GM12878 (cell line): ENCODE measurements around the gene FKBP11. TPM values are rescaled to one million over a fixed set of nuclear protein-coding genes. Genes with fewer than 3 reads are reported as not detected.

Source experiments
- ATAC-seq: fragments of 200-7000 bp; cut with Tn5 transposase; 3 replicates; pipeline ENCODE4 v1.9.1; 2020; ENCODE audit warnings: mild to moderate bottlenecking, moderate library complexity
- BruUV-seq: library from RNA; stranded (reverse); fragments of 400-500 nt; replicated peaks from 2 replicates; lab custom pipeline; 2021; lab: Mats Ljungman, UMichigan
- CTCF ChIA-PET: fragments of 300-600 bp; sonication (Branson Sonifier 250); formaldehyde crosslinking; extraction: SDS; loops from one replicate; lab custom pipeline; 2021; ENCODE audit warnings: inconsistent platforms; lab: Yijun Ruan, JAX
- POLR2A ChIA-PET: fragments of 350-600 bp; formaldehyde crosslinking; extraction: SDS; loops from one replicate; lab custom pipeline; 2021; ENCODE audit warnings: inconsistent platforms; lab: Charles Lee
- RAD21 ChIA-PET: fragments of 300-600 bp; sonication (Branson Sonifier 250); formaldehyde crosslinking; loops from one replicate; lab custom pipeline; 2023; ENCODE audit warnings: antibody characterized with exemption; ENCODE audit not compliant: unreplicated experiment; lab: Charles Lee
- SMC1A ChIA-PET: fragments of 300-600 bp; sonication (Branson Sonifier 250); formaldehyde crosslinking; loops from one replicate; lab custom pipeline; 2023; ENCODE audit not compliant: unreplicated experiment, uncharacterized antibody; lab: Charles Lee
- DNase-seq: peaks from one replicate; pipeline ENCODE4 v3.0.0-alpha.2; 2011; ENCODE audit warnings: low read depth, low spot score
- FAIRE-seq: peaks from 3 replicates; lab custom pipeline; 2011; peaks lifted over from hg19 to GRCh38; lab: Jason Lieb, UNC
- H2AFZ ChIP-seq: 2 replicates; pipeline ENCODE4 v1.6.0; 2011; ENCODE audit warnings: low read depth, low read length, control low read depth; ENCODE audit not compliant: control insufficient read depth
- H3K27ac ChIP-seq: 2 replicates; pipeline ENCODE4 v1.5.1; 2011; ENCODE audit warnings: control low read depth; ENCODE audit not compliant: control insufficient read depth, insufficient read depth
- H3K27me3 ChIP-seq, 2 experiments: replicated peaks in 1 of 2; 2 replicates each; pipeline versions ENCODE4 v1.6.0 to v1.6.1; 2011; ENCODE audit warnings: low read length in 1 of 2; ENCODE audit not compliant: control insufficient read depth in 2 of 2, insufficient read depth in 2 of 2
- H3K36me3 ChIP-seq, 2 experiments: 2 replicates each; pipeline ENCODE4 v1.5.1; 2011; ENCODE audit warnings: low read length in 1 of 2; ENCODE audit not compliant: control insufficient read depth in 2 of 2, insufficient read depth in 2 of 2
- H3K4me1 ChIP-seq: 2 replicates; pipeline ENCODE4 v1.6.1; 2011; ENCODE audit warnings: mild to moderate bottlenecking, low read length, moderate library complexity, mixed read lengths; ENCODE audit not compliant: control insufficient read depth, insufficient read depth
- H3K4me2 ChIP-seq: 2 replicates; pipeline ENCODE4 v1.6.0; 2011; ENCODE audit warnings: control low read depth; ENCODE audit not compliant: control insufficient read depth, insufficient read depth
- H3K4me3 ChIP-seq: fragments of 200-600 bp; sonication (generic); 2 replicates; pipeline ENCODE4 v1.5.1; 2016
- H3K79me2 ChIP-seq: 2 replicates; pipeline ENCODE4 v1.6.0; 2011; ENCODE audit warnings: low read length; ENCODE audit not compliant: control insufficient read depth, insufficient read depth
- H3K9ac ChIP-seq: 2 replicates; pipeline ENCODE4 v1.8.0; 2011; ENCODE audit warnings: low read length, control low read depth, mixed read lengths; ENCODE audit not compliant: control insufficient read depth, insufficient read depth
- H3K9me3 ChIP-seq: replicated peaks from 3 replicates; pipeline ENCODE4 v1.5.1; 2011; ENCODE audit warnings: mild to moderate bottlenecking, low read length; ENCODE audit not compliant: control insufficient read depth, insufficient read depth
- H4K20me1 ChIP-seq: 2 replicates; pipeline ENCODE4 v1.6.0; 2011; ENCODE audit not compliant: control insufficient read depth, insufficient read depth
- BACH1 ChIP-seq: fragments of 450-650 bp; IDR thresholded peaks from 2 replicates; pipeline ENCODE4 v1.6.1; 2017; ENCODE audit warnings: mild to moderate bottlenecking, borderline replicate concordance
- CBFB ChIP-seq: IDR thresholded peaks from 2 replicates; pipeline ENCODE4 v1.6.1; 2016; ENCODE audit warnings: antibody characterized with exemption, low read depth
- CHD2 ChIP-seq: IDR thresholded peaks from 2 replicates; pipeline ENCODE4 v1.6.1; 2011; ENCODE audit warnings: low read depth, low read length, improper control_type of control experiment, borderline replicate concordance
- EGR1 ChIP-seq, 2 experiments: IDR thresholded peaks; 1 replicate in 1 of 2; 2 replicates in 1 of 2; pipeline ENCODE4 v1.6.1; 2011 to 2012; ENCODE audit warnings: low read depth in 2 of 2, low read length in 2 of 2, borderline replicate concordance in 1 of 2, mild to moderate bottlenecking in 1 of 2, moderate library complexity in 1 of 2
- FOXK2 ChIP-seq: fragments of 450-650 bp; IDR thresholded peaks from 2 replicates; pipeline ENCODE4 v1.6.1; 2017; ENCODE audit warnings: mild to moderate bottlenecking, moderate library complexity
- FOXM1 ChIP-seq: IDR thresholded peaks from 2 replicates; pipeline ENCODE4 v1.6.1; 2012; ENCODE audit warnings: low read depth, mild to moderate bottlenecking, inconsistent platforms, low read length, moderate library complexity
- HCFC1 ChIP-seq: fragments of 150-350 bp; IDR thresholded peaks from 2 replicates; pipeline ENCODE4 v1.6.1; 2014; ENCODE audit warnings: low read length
- IKZF2 ChIP-seq, 2 experiments: fragments of 450-650 bp; IDR thresholded peaks; 2 replicates each; pipeline ENCODE4 v1.6.1; 2017; ENCODE audit warnings: mild to moderate bottlenecking in 2 of 2, moderate library complexity in 2 of 2
- NFYB ChIP-seq: IDR thresholded peaks from 2 replicates; pipeline ENCODE4 v1.6.1; 2011; ENCODE audit warnings: low read depth, mild to moderate bottlenecking, low read length, improper control_type of control experiment, moderate library complexity; ENCODE audit not compliant: insufficient read depth
- NR2C2 ChIP-seq: IDR thresholded peaks from 2 replicates; pipeline ENCODE4 v1.6.1; 2011; ENCODE audit warnings: borderline replicate concordance, low read depth; ENCODE audit not compliant: control insufficient read depth, insufficient read length
- NR2F1 ChIP-seq: fragments of 450-650 bp; conservative IDR thresholded peaks from 2 replicates; pipeline ENCODE4 v1.6.1; 2017; ENCODE audit warnings: mild to moderate bottlenecking
- RCOR1 ChIP-seq: conservative IDR thresholded peaks from 2 replicates; pipeline ENCODE4 v1.6.1; 2012; ENCODE audit warnings: low read depth, low read length, improper control_type of control experiment
- RFX5 ChIP-seq: IDR thresholded peaks from 2 replicates; pipeline ENCODE4 v1.6.1; 2011; ENCODE audit warnings: low read depth, low read length, improper control_type of control experiment
- STAT3 ChIP-seq: IDR thresholded peaks from 2 replicates; pipeline ENCODE4 v1.6.1; 2011; ENCODE audit warnings: low read depth, low read length, improper control_type of control experiment
- ZNF24 ChIP-seq: fragments of 450-650 bp; IDR thresholded peaks from 2 replicates; pipeline ENCODE4 v1.6.1; 2017; ENCODE audit warnings: antibody characterized with exemption, mild to moderate bottlenecking
- ZZZ3 ChIP-seq: IDR thresholded peaks from 2 replicates; pipeline ENCODE4 v1.6.1; 2011; ENCODE audit warnings: low read depth; ENCODE audit not compliant: control insufficient read depth, insufficient read length
- in situ Hi-C: fragments of 300-500 bp; cut with MboI; formaldehyde crosslinking; loops from 9 replicates; pipeline ENCODE4 v1.14.3; 2018; ENCODE audit warnings: mixed read lengths
- intact Hi-C: fragments of 100-400 bp; cut with micrococcal nuclease; formaldehyde crosslinking; loops from one replicate; pipeline ENCODE4 v1.14.2; 2022; ENCODE audit not compliant: unreplicated experiment
- polyA plus RNA-seq, 11 experiments: library from polyadenylated mRNA; depleted of rRNA in 4 of 11; unstranded in 6 of 11; stranded (reverse) in 5 of 11; fragments of >200 nt; fragmentation: Nextera tagmentation in 4 of 11; fragmentation: Illumina TruSeq in 1 of 11; extraction: Ambion mirVana in 4 of 11; extraction: Trizol in 1 of 11; gene quantifications; 1 replicate in 1 of 11; 2 replicates in 10 of 11; pipeline versions ENCODE4 v1.2.1 to v1.2.3, GENCODE V29; 2011 to 2016; ENCODE audit warnings: inconsistent platforms in 2 of 11, missing spikeins in 2 of 11, low read depth in 1 of 11
- total RNA-seq, 4 experiments: library from RNA; depleted of rRNA in 3 of 4; stranded (reverse); fragments of >200 nt in 3 of 4; fragmentation: Illumina TruSeq in 1 of 4; extraction: Trizol in 1 of 4; gene quantifications; 2 replicates each; pipeline versions ENCODE4 v1.2.1 to v1.2.3, GENCODE V29; 2013 to 2021
- TF ChIP-seq, protein P1 (sequence below), 3 experiments: IDR thresholded peaks in 2 of 3; conservative IDR thresholded peaks in 1 of 3; 2 replicates each; pipeline ENCODE4 v1.5.1; 2011; ENCODE audit warnings: low read depth in 3 of 3, low read length in 3 of 3, mild to moderate bottlenecking in 3 of 3, control low read depth in 2 of 3, moderate library complexity in 2 of 3, inconsistent platforms in 1 of 3, mixed read lengths in 1 of 3; ENCODE audit not compliant: control insufficient read depth in 2 of 3, insufficient read depth in 1 of 3; ENCODE audit errors: extremely low read depth in 1 of 3
- TF ChIP-seq, protein P2 (sequence below): fragments of 450-650 bp; IDR thresholded peaks from 2 replicates; pipeline ENCODE4 v1.6.1; 2017; ENCODE audit warnings: mild to moderate bottlenecking, low read depth, inconsistent platforms; ENCODE audit not compliant: poor library complexity, severe bottlenecking

Gene FKBP11
- total and polyA plus RNA-seq, 10 of the 15 experiments (the other 5 are each of a cell fraction or from before 2014, with no cell fraction given) = 25.0 to 135 (median 56.5) TPM

DNA sequence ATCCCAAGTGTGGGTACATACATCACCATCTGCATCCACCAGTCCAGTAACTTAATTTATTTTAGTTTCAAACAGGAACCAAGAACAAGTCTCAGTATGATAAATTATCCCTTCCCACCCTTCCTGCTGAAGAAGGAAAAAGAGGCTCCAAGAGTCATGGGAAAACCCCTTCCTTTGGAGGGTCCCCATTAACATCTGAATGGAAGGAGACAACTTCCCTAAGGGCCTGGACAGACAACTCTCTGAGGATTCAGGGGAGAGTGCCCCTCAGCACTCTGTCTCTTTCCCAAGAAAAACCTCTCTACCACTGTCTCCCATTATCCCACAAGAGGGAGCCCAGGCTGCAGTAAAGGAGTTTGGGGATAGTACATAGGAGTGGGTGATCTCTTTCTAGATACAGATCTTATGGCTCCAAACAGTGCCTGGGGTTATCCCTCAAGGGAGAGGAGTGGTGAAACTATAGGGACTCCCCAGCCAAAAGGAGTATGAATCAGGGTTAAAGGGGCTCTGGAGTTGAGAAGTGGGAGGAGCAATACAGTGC, 40.1 kb upstream of the FKBP11 start:
- no peak overlapping the region for H3K4me3 ChIP-seq
- FAIRE-seq (no peak), ATAC-seq (peak; percentile 29; the same call in 2 of the 3 replicates), DNase-seq (no peak)
- H3K27ac ChIP-seq = no peak overlapping the region
- CTCF ChIA-PET = interaction anchor here (1.7 to 5.9 kb wide), 5 partner anchors 8 to 40 kb away, joined by 5 to 65 read pairs (median 26); partner anchors contain the start of genes ARF3, FKBP11 and WNT1
- SMC1A ChIA-PET = interaction anchor here (1.7 to 3.8 kb wide), 2 partner anchors 8 to 23 kb away, joined by 7 to 17 read pairs; partner anchors contain the start of gene ARF3
- in situ Hi-C loops = no loop called here
- no peaks in the 10 kb centered on the region for H3K79me2 ChIP-seq
- H3K9ac ChIP-seq = no peak overlapping the region
- BruUV-seq = no TSS peak
- intact Hi-C loops = no loop called here
- RAD21 ChIA-PET = interaction anchor here (1.0 to 1.8 kb wide), 2 partner anchors 13 to 23 kb away, joined by 3 read pairs; no protein-coding TSS in a partner anchor
- H3K4me1 ChIP-seq = peaks cover 26% of the 10 kb centered on the region
- peaks cover 0 to under 1% of the 10 kb centered on the region in 2 experiments; a peak in 2 of 4 replicates for H3K27me3 ChIP-seq
- POLR2A ChIA-PET = interaction anchor here (7.4 kb wide), 1 partner anchor 10 kb away, joined by 86 read pairs; the partner anchor contains the start of gene ARF3
- no peak overlapping the region for H3K4me2 ChIP-seq
- H3K9me3 ChIP-seq = no peaks in the 10 kb centered on the region
- H2AFZ ChIP-seq = no peak overlapping the region
- no peaks in the 10 kb centered on the region for H3K36me3 ChIP-seq
- no peaks in the 10 kb centered on the region for H4K20me1 ChIP-seq
- no peak for TF ChIP-seq NR2F1
- no peak for TF ChIP-seq ZNF24
- TF ChIP-seq RCOR1 = no peak
- TF ChIP-seq CHD2 = no peak
- no peak for TF ChIP-seq RFX5
- no peak for TF ChIP-seq FOXM1
- no peak for TF ChIP-seq STAT3
- TF ChIP-seq NR2C2 = no peak
- TF ChIP-seq EGR1 (IDR thresholded peaks at IDR 0.05; ENCODE audit: borderline replicate concordance in 1 of 2, low read depth in 2 of 2, low read length in 2 of 2) = no peak
- TF ChIP-seq, protein P1, sequence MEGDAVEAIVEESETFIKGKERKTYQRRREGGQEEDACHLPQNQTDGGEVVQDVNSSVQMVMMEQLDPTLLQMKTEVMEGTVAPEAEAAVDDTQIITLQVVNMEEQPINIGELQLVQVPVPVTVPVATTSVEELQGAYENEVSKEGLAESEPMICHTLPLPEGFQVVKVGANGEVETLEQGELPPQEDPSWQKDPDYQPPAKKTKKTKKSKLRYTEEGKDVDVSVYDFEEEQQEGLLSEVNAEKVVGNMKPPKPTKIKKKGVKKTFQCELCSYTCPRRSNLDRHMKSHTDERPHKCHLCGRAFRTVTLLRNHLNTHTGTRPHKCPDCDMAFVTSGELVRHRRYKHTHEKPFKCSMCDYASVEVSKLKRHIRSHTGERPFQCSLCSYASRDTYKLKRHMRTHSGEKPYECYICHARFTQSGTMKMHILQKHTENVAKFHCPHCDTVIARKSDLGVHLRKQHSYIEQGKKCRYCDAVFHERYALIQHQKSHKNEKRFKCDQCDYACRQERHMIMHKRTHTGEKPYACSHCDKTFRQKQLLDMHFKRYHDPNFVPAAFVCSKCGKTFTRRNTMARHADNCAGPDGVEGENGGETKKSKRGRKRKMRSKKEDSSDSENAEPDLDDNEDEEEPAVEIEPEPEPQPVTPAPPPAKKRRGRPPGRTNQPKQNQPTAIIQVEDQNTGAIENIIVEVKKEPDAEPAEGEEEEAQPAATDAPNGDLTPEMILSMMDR (IDR thresholded peaks at IDR 0.05 in 2 of 3, conservative IDR thresholded peaks at IDR 0.05 in 1 of 3; ENCODE audit: control insufficient read depth in 2 of 3, extremely low read depth in 1 of 3, insufficient read depth in 1 of 3, low read depth in 3 of 3, low read length in 3 of 3) = peak in 1 of 3 experiments; percentile 26; a peak in 2 of 6 replicates
- no peak for TF ChIP-seq HCFC1
- TF ChIP-seq, protein P2, sequence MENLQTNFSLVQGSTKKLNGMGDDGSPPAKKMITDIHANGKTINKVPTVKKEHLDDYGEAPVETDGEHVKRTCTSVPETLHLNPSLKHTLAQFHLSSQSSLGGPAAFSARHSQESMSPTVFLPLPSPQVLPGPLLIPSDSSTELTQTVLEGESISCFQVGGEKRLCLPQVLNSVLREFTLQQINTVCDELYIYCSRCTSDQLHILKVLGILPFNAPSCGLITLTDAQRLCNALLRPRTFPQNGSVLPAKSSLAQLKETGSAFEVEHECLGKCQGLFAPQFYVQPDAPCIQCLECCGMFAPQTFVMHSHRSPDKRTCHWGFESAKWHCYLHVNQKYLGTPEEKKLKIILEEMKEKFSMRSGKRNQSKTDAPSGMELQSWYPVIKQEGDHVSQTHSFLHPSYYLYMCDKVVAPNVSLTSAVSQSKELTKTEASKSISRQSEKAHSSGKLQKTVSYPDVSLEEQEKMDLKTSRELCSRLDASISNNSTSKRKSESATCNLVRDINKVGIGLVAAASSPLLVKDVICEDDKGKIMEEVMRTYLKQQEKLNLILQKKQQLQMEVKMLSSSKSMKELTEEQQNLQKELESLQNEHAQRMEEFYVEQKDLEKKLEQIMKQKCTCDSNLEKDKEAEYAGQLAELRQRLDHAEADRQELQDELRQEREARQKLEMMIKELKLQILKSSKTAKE = no peak
- no peak for TF ChIP-seq FOXK2
- 0 out of 4 replicates have a peak, but pooled peaks of 1 of the 2 experiments have one; percentile 16 for TF ChIP-seq IKZF2 (IDR thresholded peaks at IDR 0.05)
- no peak for TF ChIP-seq ZZZ3
- no peak for TF ChIP-seq NFYB
- TF ChIP-seq BACH1 = no peak
- TF ChIP-seq CBFB = no peak
